Lower leg skin (tissue), 3 donors: ENCODE measurements around the gene SZRD1.

Experiments
- POLR2A ChIP-seq, 2 donors: fragments of 450-650 bp; IDR thresholded peaks; one replicate each; pipeline ENCODE4 v1.6.1; 2016 to 2017; ENCODE audit warnings: antibody characterized with exemption in 2 of 2, mild to moderate bottlenecking in 1 of 2, moderate library complexity in 1 of 2
- TF ChIP-seq, protein P1 (sequence below), 3 donors: fragments of 450-650 bp; IDR thresholded peaks; one replicate each; pipeline ENCODE4 v1.5.1; 2016; ENCODE audit warnings: antibody characterized with exemption in 3 of 3, mild to moderate bottlenecking in 3 of 3, moderate library complexity in 2 of 3

DNA sequence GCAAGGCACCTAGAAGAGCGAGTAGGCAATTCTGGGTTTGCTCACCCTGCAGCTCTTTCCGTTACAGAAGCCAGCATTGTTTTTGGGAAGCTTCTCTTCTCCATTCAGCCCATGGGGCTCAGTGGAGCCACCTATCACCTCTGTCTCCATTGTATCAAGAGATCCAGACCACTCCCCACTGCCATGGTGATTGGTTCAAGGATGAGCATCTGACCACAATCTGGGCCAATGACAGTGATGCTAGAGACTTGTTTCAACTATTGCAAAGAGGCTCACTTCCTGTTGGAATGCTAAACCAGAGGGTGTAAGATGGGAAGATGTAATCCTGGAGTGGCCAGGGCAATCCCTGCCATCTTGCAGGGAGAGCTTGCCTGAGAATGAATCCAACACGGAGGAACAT is 63.6 kb downstream of the SZRD1 start:
- TF ChIP-seq, protein P1, sequence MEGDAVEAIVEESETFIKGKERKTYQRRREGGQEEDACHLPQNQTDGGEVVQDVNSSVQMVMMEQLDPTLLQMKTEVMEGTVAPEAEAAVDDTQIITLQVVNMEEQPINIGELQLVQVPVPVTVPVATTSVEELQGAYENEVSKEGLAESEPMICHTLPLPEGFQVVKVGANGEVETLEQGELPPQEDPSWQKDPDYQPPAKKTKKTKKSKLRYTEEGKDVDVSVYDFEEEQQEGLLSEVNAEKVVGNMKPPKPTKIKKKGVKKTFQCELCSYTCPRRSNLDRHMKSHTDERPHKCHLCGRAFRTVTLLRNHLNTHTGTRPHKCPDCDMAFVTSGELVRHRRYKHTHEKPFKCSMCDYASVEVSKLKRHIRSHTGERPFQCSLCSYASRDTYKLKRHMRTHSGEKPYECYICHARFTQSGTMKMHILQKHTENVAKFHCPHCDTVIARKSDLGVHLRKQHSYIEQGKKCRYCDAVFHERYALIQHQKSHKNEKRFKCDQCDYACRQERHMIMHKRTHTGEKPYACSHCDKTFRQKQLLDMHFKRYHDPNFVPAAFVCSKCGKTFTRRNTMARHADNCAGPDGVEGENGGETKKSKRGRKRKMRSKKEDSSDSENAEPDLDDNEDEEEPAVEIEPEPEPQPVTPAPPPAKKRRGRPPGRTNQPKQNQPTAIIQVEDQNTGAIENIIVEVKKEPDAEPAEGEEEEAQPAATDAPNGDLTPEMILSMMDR (IDR thresholded peaks at IDR 0.05) = no peak
- TF ChIP-seq POLR2A (IDR thresholded peaks at IDR 0.05) = no peak
